VCaP (cell line): ENCODE data around the gene THRB.

Source experiments
- H3K27ac ChIP-seq: fragments of 450-650 bp; 2 replicates; pipeline ENCODE4 v1.5.1; 2017
- TF ChIP-seq, protein P1 (sequence below): fragments of 450-650 bp; conservative IDR thresholded peaks from 2 replicates; pipeline ENCODE4 v1.5.1; 2017; ENCODE audit warnings: mild to moderate bottlenecking, moderate library complexity

Gene THRB

DNA sequence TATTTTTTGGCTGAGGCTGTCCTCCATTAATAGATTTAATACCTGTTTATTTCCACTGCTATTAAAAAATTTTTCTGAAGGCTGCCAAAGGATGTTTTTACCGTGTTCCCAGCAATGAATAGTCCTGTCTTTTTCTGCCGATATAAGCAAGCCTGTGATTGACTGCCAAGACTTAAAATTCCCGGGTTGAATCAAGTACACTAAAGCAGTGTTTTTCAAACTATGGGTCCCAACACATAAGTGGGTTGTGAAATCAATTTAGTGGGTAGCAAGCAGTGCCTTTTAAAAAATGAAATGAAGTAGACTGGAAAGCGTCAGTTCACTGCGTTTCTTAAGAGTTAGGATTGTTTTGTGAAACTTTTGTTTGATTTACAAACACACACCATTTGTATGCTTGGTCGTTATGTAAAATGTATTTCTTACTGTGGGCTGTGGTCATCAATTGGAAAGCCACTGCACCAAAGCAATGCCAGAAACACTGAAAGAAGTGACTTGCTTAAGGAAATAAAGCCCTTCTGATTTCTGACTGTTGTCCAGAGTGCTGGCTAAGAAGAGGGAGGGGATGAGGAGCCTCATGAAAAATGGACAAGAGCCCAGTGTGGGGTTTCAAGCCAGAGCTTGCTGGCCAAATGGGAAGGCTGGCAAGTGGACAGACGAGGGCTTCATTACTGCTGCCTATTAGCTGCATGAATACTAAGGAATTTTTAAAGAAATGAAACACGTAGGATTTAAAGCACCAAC, 206.0 kb downstream of the THRB start:
- TF ChIP-seq, protein P1, sequence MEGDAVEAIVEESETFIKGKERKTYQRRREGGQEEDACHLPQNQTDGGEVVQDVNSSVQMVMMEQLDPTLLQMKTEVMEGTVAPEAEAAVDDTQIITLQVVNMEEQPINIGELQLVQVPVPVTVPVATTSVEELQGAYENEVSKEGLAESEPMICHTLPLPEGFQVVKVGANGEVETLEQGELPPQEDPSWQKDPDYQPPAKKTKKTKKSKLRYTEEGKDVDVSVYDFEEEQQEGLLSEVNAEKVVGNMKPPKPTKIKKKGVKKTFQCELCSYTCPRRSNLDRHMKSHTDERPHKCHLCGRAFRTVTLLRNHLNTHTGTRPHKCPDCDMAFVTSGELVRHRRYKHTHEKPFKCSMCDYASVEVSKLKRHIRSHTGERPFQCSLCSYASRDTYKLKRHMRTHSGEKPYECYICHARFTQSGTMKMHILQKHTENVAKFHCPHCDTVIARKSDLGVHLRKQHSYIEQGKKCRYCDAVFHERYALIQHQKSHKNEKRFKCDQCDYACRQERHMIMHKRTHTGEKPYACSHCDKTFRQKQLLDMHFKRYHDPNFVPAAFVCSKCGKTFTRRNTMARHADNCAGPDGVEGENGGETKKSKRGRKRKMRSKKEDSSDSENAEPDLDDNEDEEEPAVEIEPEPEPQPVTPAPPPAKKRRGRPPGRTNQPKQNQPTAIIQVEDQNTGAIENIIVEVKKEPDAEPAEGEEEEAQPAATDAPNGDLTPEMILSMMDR, result no peak
- H3K27ac ChIP-seq, result peak overlapping the region; percentile 74

- TF ChIP-seq, protein P1, result no peak
- peak overlapping the region; percentile 74 for H3K27ac ChIP-seq
Observed at GRCh38 chr3:24287755-24288450, 206.7 kb downstream of the THRB start.

- TF ChIP-seq, protein P1, result no peak
- peak overlapping the region; percentile 74 for H3K27ac ChIP-seq
Observed at GRCh38 chr3:24286405-24286804, 208.2 kb downstream of the THRB start.

GRCh38 chr3:24278543-24278942, 216.1 kb downstream of the THRB start:
- TF ChIP-seq, protein P1, result no peak
- H3K27ac ChIP-seq, result no peak overlapping the region

- TF ChIP-seq, protein P1, result no peak
- no peak overlapping the region for H3K27ac ChIP-seq
Observed at GRCh38 chr3:24273491-24273890, 221.2 kb downstream of the THRB start.

DNA sequence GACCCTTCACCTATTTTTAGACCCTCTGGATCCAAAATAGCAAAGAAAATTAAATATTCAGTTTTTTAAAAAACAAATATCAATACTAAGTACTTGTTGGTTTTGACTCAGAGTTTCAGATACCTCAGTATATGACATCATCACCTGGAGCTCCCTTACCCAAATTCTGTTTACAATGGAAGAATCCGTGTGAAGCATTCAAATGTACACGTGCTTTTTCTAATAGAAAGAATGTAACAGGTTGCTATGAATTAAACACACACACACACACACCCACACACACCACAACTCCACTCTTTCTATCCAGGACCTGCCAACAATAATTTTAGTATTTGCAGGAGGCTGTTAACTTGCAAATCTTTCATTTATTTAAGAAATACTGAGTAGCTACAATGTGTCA, 221.8 kb downstream of the THRB start:
- TF ChIP-seq, protein P1, result no peak
- no peak overlapping the region for H3K27ac ChIP-seq

- no peak overlapping the region for H3K27ac ChIP-seq
- TF ChIP-seq, protein P1, result no peak
Observed at GRCh38 chr3:24272408-24272807, 222.2 kb downstream of the THRB start.
